ENCODE measurements around the gene WIPI1.

The WIPI1 gene

GRCh38 chr17:68435361-68435760 is 21.9 kb downstream of the WIPI1 start:
- Histone ChIP-seq H3K4ac (ENCODE audit: low read depth, low read length) (no peak overlapping the region), H3K36me3 (ENCODE audit: control insufficient read depth, insufficient read depth, low read length) (no peaks in the 10 kb centered on the region), H3K56ac (ENCODE audit: low read length) (no peak overlapping the region), H4K5ac (ENCODE audit: low read length) (no peak overlapping the region), H3K23ac (ENCODE audit: low read length) (no peak overlapping the region), H3K9ac (ENCODE audit: low read length) (no peak overlapping the region), H3K79me2 (ENCODE audit: control insufficient read depth, insufficient read depth, low read length) (no peaks in the 10 kb centered on the region), H3K18ac (ENCODE audit: low read length) (no peak overlapping the region), H3K4me2 (ENCODE audit: low read length) (no peak overlapping the region), H4K8ac (ENCODE audit: low read depth, low read length) (no peak overlapping the region), H3K4me1 (ENCODE audit: control insufficient read depth, low read depth, low read length) (no peaks in the 10 kb centered on the region), H2BK120ac (ENCODE audit: low read depth, low read length) (no peak overlapping the region), H3K4me3 (ENCODE audit: low read length) (no peak overlapping the region), H3K27ac (ENCODE audit: low read depth, low read length) (no peak overlapping the region), H2AK5ac (ENCODE audit: low read length) (no peak overlapping the region), H3K27me3 (ENCODE audit: insufficient read depth, low read length, poor library complexity) (no peaks in the 10 kb centered on the region), H2BK5ac (ENCODE audit: low read length) (no peak overlapping the region), H2BK15ac (replicated peaks; ENCODE audit: low read depth) (no peak overlapping the region), H3K79me1 (ENCODE audit: low read length) (no peaks in the 10 kb centered on the region)
- no CpG with 5 or more reads among the region's 6 CpGs for WGBS (ENCODE audit: extremely low coverage, insufficient coverage, low lambda C conversion rate)
- no peak for DNase-seq

DNA sequence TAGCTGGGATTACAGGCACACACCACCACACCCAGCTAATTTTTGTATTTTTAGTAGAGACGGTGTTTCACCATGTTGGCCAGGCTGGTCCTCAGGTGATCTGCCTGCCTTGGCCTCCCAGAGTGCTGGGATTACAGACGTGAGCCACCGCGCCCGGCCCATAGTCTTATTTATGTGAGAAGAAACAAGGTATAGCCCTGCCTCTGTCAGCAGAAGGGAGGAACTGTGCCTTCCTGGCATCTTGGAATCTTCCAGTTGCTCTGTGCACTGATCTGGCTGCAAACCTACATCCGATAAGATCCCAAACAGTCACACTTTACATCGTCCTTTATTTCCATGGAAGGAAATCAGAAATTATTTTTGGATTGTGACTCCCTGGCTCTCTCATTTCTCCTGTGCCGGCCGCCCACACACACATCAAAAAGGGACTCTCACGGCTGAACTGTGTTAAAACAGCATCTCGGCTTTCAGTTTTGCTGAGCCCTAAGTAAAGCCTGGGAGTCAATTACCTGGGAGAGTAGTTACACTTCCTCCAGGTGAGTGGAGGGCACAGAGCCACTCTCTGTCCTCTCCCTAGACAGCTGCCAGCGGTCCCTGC is 23.3 kb downstream of the WIPI1 start:
- Histone ChIP-seq H3K56ac (ENCODE audit: low read length) (no peak overlapping the region), H3K23ac (ENCODE audit: low read length) (no peak overlapping the region), H3K27me3 (ENCODE audit: insufficient read depth, low read length, poor library complexity) (no peaks in the 10 kb centered on the region), H4K5ac (ENCODE audit: low read length) (no peak overlapping the region), H3K27ac (ENCODE audit: low read depth, low read length) (no peak overlapping the region), H3K36me3 (ENCODE audit: control insufficient read depth, insufficient read depth, low read length) (no peaks in the 10 kb centered on the region), H3K4me1 (ENCODE audit: control insufficient read depth, low read depth, low read length) (no peaks in the 10 kb centered on the region), H3K4ac (ENCODE audit: low read depth, low read length) (no peak overlapping the region), H4K8ac (ENCODE audit: low read depth, low read length) (no peak overlapping the region), H3K9ac (ENCODE audit: low read length) (no peak overlapping the region), H2BK15ac (replicated peaks; ENCODE audit: low read depth) (no peak overlapping the region), H2AK5ac (ENCODE audit: low read length) (no peak overlapping the region), H3K4me2 (ENCODE audit: low read length) (no peak overlapping the region), H3K18ac (ENCODE audit: low read length) (no peak overlapping the region), H3K79me1 (ENCODE audit: low read length) (no peaks in the 10 kb centered on the region), H2BK120ac (ENCODE audit: low read depth, low read length) (no peak overlapping the region), H3K4me3 (ENCODE audit: low read length) (no peak overlapping the region), H3K79me2 (ENCODE audit: control insufficient read depth, insufficient read depth, low read length) (no peaks in the 10 kb centered on the region), H2BK5ac (ENCODE audit: low read length) (no peak overlapping the region)
- no CpG with 5 or more reads among the region's 12 CpGs for WGBS (ENCODE audit: extremely low coverage, insufficient coverage, low lambda C conversion rate)
- DNase-seq = no peak

GRCh38 chr17:68433211-68433610 is 24.1 kb downstream of the WIPI1 start:
- Histone ChIP-seq H3K4me3 (ENCODE audit: low read length) (no peak overlapping the region), H3K4ac (ENCODE audit: low read depth, low read length) (no peak overlapping the region), H3K79me2 (ENCODE audit: control insufficient read depth, insufficient read depth, low read length) (no peaks in the 10 kb centered on the region), H3K9ac (ENCODE audit: low read length) (no peak overlapping the region), H2BK120ac (ENCODE audit: low read depth, low read length) (no peak overlapping the region), H3K27me3 (ENCODE audit: insufficient read depth, low read length, poor library complexity) (no peaks in the 10 kb centered on the region), H4K5ac (ENCODE audit: low read length) (no peak overlapping the region), H2BK15ac (replicated peaks; ENCODE audit: low read depth) (no peak overlapping the region), H3K56ac (ENCODE audit: low read length) (no peak overlapping the region), H3K79me1 (ENCODE audit: low read length) (no peaks in the 10 kb centered on the region), H3K27ac (ENCODE audit: low read depth, low read length) (no peak overlapping the region), H3K18ac (ENCODE audit: low read length) (no peak overlapping the region), H2BK5ac (ENCODE audit: low read length) (no peak overlapping the region), H3K36me3 (ENCODE audit: control insufficient read depth, insufficient read depth, low read length) (no peaks in the 10 kb centered on the region), H2AK5ac (ENCODE audit: low read length) (no peak overlapping the region), H4K8ac (ENCODE audit: low read depth, low read length) (no peak overlapping the region), H3K4me2 (ENCODE audit: low read length) (no peak overlapping the region), H3K23ac (ENCODE audit: low read length) (no peak overlapping the region), H3K4me1 (ENCODE audit: control insufficient read depth, low read depth, low read length) (no peaks in the 10 kb centered on the region)
- no peak for DNase-seq
- WGBS (ENCODE audit: extremely low coverage, insufficient coverage, low lambda C conversion rate) = no CpG with 5 or more reads among the region's 9 CpGs

DNA sequence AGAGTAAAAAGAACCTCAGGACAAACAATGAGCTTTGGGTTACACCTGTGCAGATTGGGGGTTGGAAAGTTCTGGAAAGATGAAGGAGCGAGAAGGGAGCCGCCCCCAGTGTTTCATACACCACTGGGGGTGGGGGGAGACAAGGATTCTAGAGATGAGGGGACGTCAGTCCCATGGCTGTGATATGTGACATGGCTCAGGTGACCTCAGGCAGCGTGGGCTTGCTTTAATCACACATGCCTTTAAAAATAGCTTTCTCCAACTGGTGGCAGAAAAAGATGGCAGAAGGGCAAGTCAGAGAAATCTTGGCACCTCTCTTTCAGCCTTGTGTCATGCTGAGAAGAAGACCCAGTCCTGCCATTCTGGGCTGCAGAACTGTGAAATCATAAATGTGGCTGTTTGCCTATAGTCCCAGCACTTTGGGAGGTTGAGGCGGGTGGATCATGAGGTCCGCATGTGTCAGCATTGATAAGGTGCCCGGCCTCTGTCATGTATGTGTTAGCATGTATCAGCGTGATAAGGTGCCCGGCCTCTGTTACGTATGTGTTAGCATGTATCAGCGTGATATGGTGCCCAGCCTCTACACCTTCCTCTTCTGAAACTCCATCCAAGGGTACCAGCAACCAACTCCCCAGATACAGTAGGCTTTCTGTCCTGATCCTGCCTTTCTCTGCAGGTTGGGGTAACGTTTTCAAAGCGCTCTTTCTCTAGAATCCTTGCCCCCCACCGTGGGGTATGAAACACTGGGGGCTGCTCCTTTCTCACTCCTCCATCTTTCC is 25.0 kb downstream of the WIPI1 start:
- WGBS (ENCODE audit: extremely low coverage, insufficient coverage, low lambda C conversion rate) = no CpG with 5 or more reads among the region's 14 CpGs
- no peaks in the 10 kb centered on the region for H3K36me3 ChIP-seq (ENCODE audit: control insufficient read depth, insufficient read depth, low read length)

GRCh38 chr17:68431661-68432071 is 25.6 kb downstream of the WIPI1 start:
- Histone ChIP-seq H3K18ac (ENCODE audit: low read length) (no peak overlapping the region), H2AK5ac (ENCODE audit: low read length) (no peak overlapping the region), H3K23ac (ENCODE audit: low read length) (no peak overlapping the region), H2BK120ac (ENCODE audit: low read depth, low read length) (no peak overlapping the region), H3K4me3 (ENCODE audit: low read length) (no peak overlapping the region), H3K4me1 (ENCODE audit: control insufficient read depth, low read depth, low read length) (no peaks in the 10 kb centered on the region), H3K27ac (ENCODE audit: low read depth, low read length) (no peak overlapping the region), H3K79me2 (ENCODE audit: control insufficient read depth, insufficient read depth, low read length) (no peaks in the 10 kb centered on the region), H3K36me3 (ENCODE audit: control insufficient read depth, insufficient read depth, low read length) (no peaks in the 10 kb centered on the region), H2BK15ac (replicated peaks; ENCODE audit: low read depth) (no peak overlapping the region), H2BK5ac (ENCODE audit: low read length) (no peak overlapping the region), H4K5ac (ENCODE audit: low read length) (no peak overlapping the region), H3K9ac (ENCODE audit: low read length) (no peak overlapping the region), H3K4me2 (ENCODE audit: low read length) (no peak overlapping the region), H3K79me1 (ENCODE audit: low read length) (no peaks in the 10 kb centered on the region), H4K8ac (ENCODE audit: low read depth, low read length) (no peak overlapping the region), H3K56ac (ENCODE audit: low read length) (no peak overlapping the region), H3K4ac (ENCODE audit: low read depth, low read length) (no peak overlapping the region), H3K27me3 (ENCODE audit: insufficient read depth, low read length, poor library complexity) (no peaks in the 10 kb centered on the region)
- DNase-seq = peak; percentile 59
- no CpG with 5 or more reads among the region's 15 CpGs for WGBS (ENCODE audit: extremely low coverage, insufficient coverage, low lambda C conversion rate)

More for the DNA sequence above, 25.0 kb downstream of the WIPI1 start:
- no peaks in the 10 kb centered on the region for H3K4me1 ChIP-seq (ENCODE audit: control insufficient read depth, low read depth, low read length)
- H3K79me1 ChIP-seq (ENCODE audit: low read length) = no peaks in the 10 kb centered on the region
- no peak overlapping the region for H2BK5ac ChIP-seq (ENCODE audit: low read length)
- no peaks in the 10 kb centered on the region for H3K79me2 ChIP-seq (ENCODE audit: control insufficient read depth, insufficient read depth, low read length)
- no peak overlapping the region for H3K18ac ChIP-seq (ENCODE audit: low read length)
- DNase-seq = no peak
- H3K4ac ChIP-seq (ENCODE audit: low read depth, low read length) = no peak overlapping the region
- no peak overlapping the region for H3K56ac ChIP-seq (ENCODE audit: low read length)
- no peak overlapping the region for H3K4me3 ChIP-seq (ENCODE audit: low read length)
- no peaks in the 10 kb centered on the region for H3K27me3 ChIP-seq (ENCODE audit: insufficient read depth, low read length, poor library complexity)
- H4K8ac ChIP-seq (ENCODE audit: low read depth, low read length) = no peak overlapping the region
- H3K23ac ChIP-seq (ENCODE audit: low read length) = no peak overlapping the region
- no peak overlapping the region for H3K9ac ChIP-seq (ENCODE audit: low read length)
- no peak overlapping the region for H3K27ac ChIP-seq (ENCODE audit: low read depth, low read length)
- no peak overlapping the region for H4K5ac ChIP-seq (ENCODE audit: low read length)
- H2BK120ac ChIP-seq (ENCODE audit: low read depth, low read length) = no peak overlapping the region
- H2BK15ac ChIP-seq (replicated peaks; ENCODE audit: low read depth) = no peak overlapping the region
- no peak overlapping the region for H2AK5ac ChIP-seq (ENCODE audit: low read length)
- H3K4me2 ChIP-seq (ENCODE audit: low read length) = no peak overlapping the region
